NCI-H2227 treated with DMSO at 0.1 percent for 48 hours (cell line): Measurements from ENCODE around the gene RBM19.
"Not testable (repeated sequence)": the region's sequence is repeated elsewhere in the genome, so short reads cannot be mapped to it uniquely, and the experiment has no call there.

Experiments used
- DNase-seq: peaks from one replicate; lab custom pipeline; 2025; lab: John Stamatoyannopoulos, UW

Gene RBM19

GRCh38 chr12:113833422-113833821 lies 132.7 kb downstream of the RBM19 start:
- DNase-seq = no peak

GRCh38 chr12:113831476-113831875 lies 134.6 kb downstream of the RBM19 start:
- peak; percentile 46 for DNase-seq

GRCh38 chr12:113831016-113831415 lies 135.1 kb downstream of the RBM19 start:
- no peak for DNase-seq

GRCh38 chr12:113829212-113829611 lies 136.9 kb downstream of the RBM19 start:
- no peak for DNase-seq

GRCh38 chr12:113827539-113828114 lies 138.5 kb downstream of the RBM19 start:
- DNase-seq = no peak

GRCh38 chr12:113826805-113827538 lies 139.2 kb downstream of the RBM19 start:
- DNase-seq = no peak

- DNase-seq = no peak
Observed at GRCh38 chr12:113825705-113826104, 140.4 kb downstream of the RBM19 start.

GRCh38 chr12:113823816-113824215 lies 142.3 kb downstream of the RBM19 start:
- no peak for DNase-seq

GRCh38 chr12:113823016-113823415 lies 143.1 kb downstream of the RBM19 start:
- DNase-seq = no peak

- no peak for DNase-seq
Observed at GRCh38 chr12:113820842-113821241, 145.3 kb downstream of the RBM19 start.

- no peak for DNase-seq
Observed at GRCh38 chr12:113820309-113820708, 145.8 kb downstream of the RBM19 start.

GRCh38 chr12:113819495-113819894 lies 146.6 kb downstream of the RBM19 start:
- no peak for DNase-seq

GRCh38 chr12:113818833-113819232 lies 147.3 kb downstream of the RBM19 start:
- DNase-seq = no peak

- no peak for DNase-seq
Observed at GRCh38 chr12:113818283-113818682, 147.8 kb downstream of the RBM19 start.

- no peak for DNase-seq
Observed at GRCh38 chr12:113816866-113817265, 149.3 kb downstream of the RBM19 start.

GRCh38 chr12:113815031-113815430 lies 151.1 kb downstream of the RBM19 start:
- no peak for DNase-seq

GRCh38 chr12:113813229-113813541 lies 152.9 kb downstream of the RBM19 start:
- DNase-seq = no peak

GRCh38 chr12:113812411-113813228 lies 153.5 kb downstream of the RBM19 start:
- DNase-seq = peak; percentile 22

GRCh38 chr12:113809462-113810220 lies 156.5 kb downstream of the RBM19 start:
- DNase-seq = not testable (repeated sequence)

- DNase-seq = no peak
Observed at GRCh38 chr12:113808095-113808951, 157.8 kb downstream of the RBM19 start.

- no peak for DNase-seq
Observed at GRCh38 chr12:113805673-113806072, 160.5 kb downstream of the RBM19 start.
